Upper lobe of left lung (tissue), 4 donors: Measurements from ENCODE around the gene NHLRC3.

Experiments used
- POLR2A ChIP-seq, 4 donors: fragments of 450-650 bp; IDR thresholded peaks; one replicate each; pipeline ENCODE4 v1.5.1; 2016 to 2017; ENCODE audit warnings: antibody characterized with exemption in 4 of 4, mild to moderate bottlenecking in 2 of 4
- POLR2AphosphoS5 ChIP-seq, 2 donors: sonication (generic); formaldehyde crosslinking; IDR thresholded peaks; one replicate each; pipeline ENCODE4 v1.5.1; 2017; ENCODE audit warnings: antibody characterized with exemption in 2 of 2
- TF ChIP-seq, protein P1 (sequence below), 6 experiments: fragments of 450-650 bp in 4 of 6; fragments of 200-600 bp in 2 of 6; sonication (generic) in 2 of 6; IDR thresholded peaks; one replicate each; pipeline ENCODE4 v1.5.1; 2016 to 2019; ENCODE audit warnings: antibody characterized with exemption in 6 of 6

DNA sequence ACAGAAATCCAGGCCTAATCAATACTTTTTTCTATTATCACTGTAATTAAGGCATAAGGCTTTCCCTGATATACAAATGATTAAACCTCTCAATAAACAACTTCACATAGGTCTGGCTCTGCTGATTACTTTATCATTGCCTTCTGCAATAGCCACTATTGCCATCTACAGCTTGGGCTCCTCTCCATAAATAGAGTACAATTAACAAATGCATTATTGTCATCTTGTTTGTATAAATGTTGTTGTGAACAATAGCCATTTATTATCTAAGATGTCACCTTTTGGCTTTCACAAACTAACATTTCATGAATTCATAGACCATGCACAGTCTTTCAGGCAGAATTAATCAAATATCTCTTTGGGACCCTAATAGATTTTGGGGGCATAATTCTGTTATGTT is 53.3 kb downstream of the NHLRC3 start:
- TF ChIP-seq, protein P1, sequence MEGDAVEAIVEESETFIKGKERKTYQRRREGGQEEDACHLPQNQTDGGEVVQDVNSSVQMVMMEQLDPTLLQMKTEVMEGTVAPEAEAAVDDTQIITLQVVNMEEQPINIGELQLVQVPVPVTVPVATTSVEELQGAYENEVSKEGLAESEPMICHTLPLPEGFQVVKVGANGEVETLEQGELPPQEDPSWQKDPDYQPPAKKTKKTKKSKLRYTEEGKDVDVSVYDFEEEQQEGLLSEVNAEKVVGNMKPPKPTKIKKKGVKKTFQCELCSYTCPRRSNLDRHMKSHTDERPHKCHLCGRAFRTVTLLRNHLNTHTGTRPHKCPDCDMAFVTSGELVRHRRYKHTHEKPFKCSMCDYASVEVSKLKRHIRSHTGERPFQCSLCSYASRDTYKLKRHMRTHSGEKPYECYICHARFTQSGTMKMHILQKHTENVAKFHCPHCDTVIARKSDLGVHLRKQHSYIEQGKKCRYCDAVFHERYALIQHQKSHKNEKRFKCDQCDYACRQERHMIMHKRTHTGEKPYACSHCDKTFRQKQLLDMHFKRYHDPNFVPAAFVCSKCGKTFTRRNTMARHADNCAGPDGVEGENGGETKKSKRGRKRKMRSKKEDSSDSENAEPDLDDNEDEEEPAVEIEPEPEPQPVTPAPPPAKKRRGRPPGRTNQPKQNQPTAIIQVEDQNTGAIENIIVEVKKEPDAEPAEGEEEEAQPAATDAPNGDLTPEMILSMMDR (IDR thresholded peaks at IDR 0.05): no peak
- TF ChIP-seq POLR2AphosphoS5 (IDR thresholded peaks at IDR 0.05) (no peak), POLR2A (IDR thresholded peaks at IDR 0.05) (no peak)
